T-helper 2 cell treated with Interferon-gamma antibody and Interleukin-4, amounts not matched to agents 5 μg/mL and 100 μg/mL, for 36 hours (primary cell): Measurements from ENCODE around the gene PC.

Experiments used
- DNase-seq: peaks from one replicate; pipeline ENCODE4 v3.0.0; 2021; ENCODE audit warnings: low spot score
- H3K27ac Mint-ChIP-seq: one replicate; pipeline ENCODE4 v1.8.0; 2021; ENCODE audit warnings: mild to moderate bottlenecking, mixed read lengths
- H3K27me3 Mint-ChIP-seq: one replicate; pipeline ENCODE4 v1.8.0; 2021; ENCODE audit warnings: low read depth, mixed read lengths
- H3K36me3 Mint-ChIP-seq: one replicate; pipeline ENCODE4 v1.8.0; 2021; ENCODE audit warnings: low read depth, mixed read lengths
- H3K4me1 Mint-ChIP-seq: one replicate; pipeline ENCODE4 v1.8.0; 2021; ENCODE audit warnings: low read depth, mixed read lengths
- H3K4me3 Mint-ChIP-seq: one replicate; pipeline ENCODE4 v1.8.0; 2022; ENCODE audit warnings: mild to moderate bottlenecking, moderate library complexity, mixed read lengths
- H3K9me3 Mint-ChIP-seq: one replicate; pipeline ENCODE4 v1.8.0; 2021; ENCODE audit warnings: mixed read lengths

Gene PC

GRCh38 chr11:66951927-66952337 lies 6.3 kb downstream of the PC start:
- no peaks in the 10 kb centered on the region for H3K27me3 Mint-ChIP-seq
- H3K4me1 Mint-ChIP-seq, result peaks cover 6% of the 10 kb centered on the region
- H3K27ac Mint-ChIP-seq, result no peak overlapping the region
- no peak for DNase-seq
- no peak overlapping the region for H3K4me3 Mint-ChIP-seq
- H3K9me3 Mint-ChIP-seq, result no peaks in the 10 kb centered on the region
- H3K36me3 Mint-ChIP-seq, result no peaks in the 10 kb centered on the region

- Mint-ChIP-seq H3K36me3 (no peaks in the 10 kb centered on the region), H3K9me3 (no peaks in the 10 kb centered on the region), H3K27me3 (no peaks in the 10 kb centered on the region), H3K27ac (no peak overlapping the region), H3K4me3 (no peak overlapping the region), H3K4me1 (peaks cover 2% of the 10 kb centered on the region)
- no peak for DNase-seq
Observed at GRCh38 chr11:66951135-66951534, 7.0 kb downstream of the PC start.

- peak; percentile 25 for DNase-seq
Observed at GRCh38 chr11:66950112-66950535, 8.1 kb downstream of the PC start.

DNA sequence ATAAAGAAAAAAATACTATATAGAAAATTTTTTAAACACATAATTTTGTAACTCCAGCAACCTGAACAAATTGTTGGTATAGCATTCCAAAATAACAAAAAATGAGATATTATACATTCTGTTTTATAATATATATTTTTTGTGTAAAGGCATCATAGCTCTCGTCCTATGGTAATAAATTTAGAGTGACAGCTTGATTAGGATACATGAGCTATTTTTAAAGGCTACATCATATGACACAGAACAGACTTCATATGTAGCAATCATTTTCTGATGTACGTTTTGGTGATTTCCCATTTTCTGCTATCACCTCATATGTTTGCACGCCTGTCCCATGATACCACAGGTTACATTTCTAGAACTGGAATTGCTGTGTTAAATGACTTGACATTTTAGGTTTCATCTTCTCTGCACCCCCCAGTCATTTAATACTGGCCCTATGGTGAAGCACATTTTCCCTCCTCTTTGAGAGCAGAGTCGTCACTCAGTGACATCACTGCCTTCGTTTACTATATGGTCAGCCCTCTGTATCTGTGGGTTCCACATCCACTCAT lies 19.5 kb downstream of the PC start:
- H3K4me3 Mint-ChIP-seq, result no peak overlapping the region
- no peaks in the 10 kb centered on the region for H3K36me3 Mint-ChIP-seq
- DNase-seq, result no peak
- H3K4me1 Mint-ChIP-seq, result no peaks in the 10 kb centered on the region
- no peaks in the 10 kb centered on the region for H3K9me3 Mint-ChIP-seq
- H3K27me3 Mint-ChIP-seq, result peaks cover 5% of the 10 kb centered on the region
- H3K27ac Mint-ChIP-seq, result no peak overlapping the region

More at GRCh38 chr11:66950112-66950535, 8.1 kb downstream of the PC start:
- H3K4me1 Mint-ChIP-seq, result peaks cover 2% of the 10 kb centered on the region
- no peaks in the 10 kb centered on the region for H3K27me3 Mint-ChIP-seq
- no peak overlapping the region for H3K4me3 Mint-ChIP-seq
- H3K27ac Mint-ChIP-seq, result no peak overlapping the region
- H3K9me3 Mint-ChIP-seq, result no peaks in the 10 kb centered on the region
- H3K36me3 Mint-ChIP-seq, result no peaks in the 10 kb centered on the region

DNA sequence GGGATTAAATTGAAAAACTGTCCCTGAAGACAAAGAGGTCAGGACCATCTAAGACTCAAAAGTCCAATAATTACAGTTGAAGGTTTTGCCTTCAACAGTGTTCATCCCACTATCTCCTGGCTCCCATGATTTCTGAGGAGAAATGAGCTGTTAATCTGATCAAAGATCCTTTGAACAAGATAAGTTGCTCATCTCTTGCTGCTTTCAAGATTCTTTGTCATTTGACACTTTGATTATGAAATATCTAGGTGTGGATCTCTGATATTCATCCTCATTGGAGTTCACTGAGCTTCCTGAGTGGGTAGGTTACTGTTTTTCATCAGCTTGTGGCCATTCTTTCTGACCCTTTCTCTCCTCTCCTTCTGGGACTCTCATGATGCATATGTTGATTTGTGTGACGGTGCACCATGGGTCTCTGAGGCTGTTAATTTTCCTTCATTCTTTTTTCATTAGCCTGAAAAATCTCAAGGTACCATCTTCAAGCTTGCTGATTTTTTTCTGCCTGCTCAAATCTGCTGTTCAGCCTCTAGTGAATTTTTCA lies 20.9 kb downstream of the PC start:
- no peak for DNase-seq
- no peaks in the 10 kb centered on the region for H3K36me3 Mint-ChIP-seq
- no peaks in the 10 kb centered on the region for H3K9me3 Mint-ChIP-seq
- no peak overlapping the region for H3K27ac Mint-ChIP-seq
- peaks cover 5% of the 10 kb centered on the region for H3K27me3 Mint-ChIP-seq
- H3K4me3 Mint-ChIP-seq, result no peak overlapping the region
- no peaks in the 10 kb centered on the region for H3K4me1 Mint-ChIP-seq

- H3K9me3 Mint-ChIP-seq, result no peaks in the 10 kb centered on the region
- no peak for DNase-seq
- no peak overlapping the region for H3K27ac Mint-ChIP-seq
- H3K4me1 Mint-ChIP-seq, result no peaks in the 10 kb centered on the region
- no peak overlapping the region for H3K4me3 Mint-ChIP-seq
- no peaks in the 10 kb centered on the region for H3K36me3 Mint-ChIP-seq
- H3K27me3 Mint-ChIP-seq, result peaks cover 5% of the 10 kb centered on the region
Observed at GRCh38 chr11:66936311-66936711, 21.9 kb downstream of the PC start.

GRCh38 chr11:66934950-66935779 lies 23.0 kb downstream of the PC start:
- Mint-ChIP-seq H3K4me3 (no peak overlapping the region), H3K36me3 (no peaks in the 10 kb centered on the region), H3K27ac (no peak overlapping the region), H3K9me3 (no peaks in the 10 kb centered on the region), H3K27me3 (peaks cover 5% of the 10 kb centered on the region), H3K4me1 (no peaks in the 10 kb centered on the region)
- no peak for DNase-seq

DNA sequence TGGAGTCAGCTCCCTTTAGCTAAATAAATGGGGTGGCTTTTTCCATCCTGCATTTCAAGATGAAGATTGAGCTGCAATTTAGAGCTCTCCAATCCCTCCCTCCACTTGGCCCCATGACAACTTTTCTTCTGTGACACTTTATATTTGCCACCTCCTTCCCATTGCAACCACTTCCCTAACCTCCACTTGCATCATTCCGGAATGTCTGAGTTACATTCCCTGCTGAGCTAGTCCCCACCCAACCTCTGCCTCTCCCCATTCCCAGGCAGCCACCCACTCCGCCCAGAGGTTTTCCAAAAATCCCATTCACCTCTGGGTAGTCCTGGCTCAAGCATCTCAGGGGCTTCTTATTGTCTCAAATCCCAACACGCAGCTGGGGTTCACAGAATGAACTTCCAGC lies 24.7 kb downstream of the PC start:
- Mint-ChIP-seq H3K27me3 (peaks cover 3% of the 10 kb centered on the region), H3K36me3 (no peaks in the 10 kb centered on the region), H3K9me3 (no peaks in the 10 kb centered on the region), H3K4me3 (no peak overlapping the region), H3K27ac (no peak overlapping the region), H3K4me1 (no peaks in the 10 kb centered on the region)
- DNase-seq, result no peak

- Mint-ChIP-seq H3K4me3 (no peak overlapping the region), H3K27ac (no peak overlapping the region), H3K4me1 (peaks cover 1% of the 10 kb centered on the region), H3K9me3 (no peaks in the 10 kb centered on the region), H3K36me3 (no peaks in the 10 kb centered on the region), H3K27me3 (peaks cover 3% of the 10 kb centered on the region)
- no peak for DNase-seq
Observed at GRCh38 chr11:66932543-66932942, 25.6 kb downstream of the PC start.

- DNase-seq, result no peak
- no peak overlapping the region for H3K4me3 Mint-ChIP-seq
- peaks cover 3% of the 10 kb centered on the region for H3K27me3 Mint-ChIP-seq
- no peaks in the 10 kb centered on the region for H3K36me3 Mint-ChIP-seq
- H3K9me3 Mint-ChIP-seq, result no peaks in the 10 kb centered on the region
- H3K4me1 Mint-ChIP-seq, result peaks cover 6% of the 10 kb centered on the region
- no peak overlapping the region for H3K27ac Mint-ChIP-seq
Observed at GRCh38 chr11:66929753-66930152, 28.4 kb downstream of the PC start.

GRCh38 chr11:66924272-66924671 lies 33.9 kb downstream of the PC start:
- H3K27me3 Mint-ChIP-seq, result no peaks in the 10 kb centered on the region
- no peak for DNase-seq
- no peaks in the 10 kb centered on the region for H3K36me3 Mint-ChIP-seq
- H3K9me3 Mint-ChIP-seq, result no peaks in the 10 kb centered on the region
- H3K4me1 Mint-ChIP-seq, result peaks cover 6% of the 10 kb centered on the region
- no peak overlapping the region for H3K27ac Mint-ChIP-seq
- H3K4me3 Mint-ChIP-seq, result no peak overlapping the region

DNA sequence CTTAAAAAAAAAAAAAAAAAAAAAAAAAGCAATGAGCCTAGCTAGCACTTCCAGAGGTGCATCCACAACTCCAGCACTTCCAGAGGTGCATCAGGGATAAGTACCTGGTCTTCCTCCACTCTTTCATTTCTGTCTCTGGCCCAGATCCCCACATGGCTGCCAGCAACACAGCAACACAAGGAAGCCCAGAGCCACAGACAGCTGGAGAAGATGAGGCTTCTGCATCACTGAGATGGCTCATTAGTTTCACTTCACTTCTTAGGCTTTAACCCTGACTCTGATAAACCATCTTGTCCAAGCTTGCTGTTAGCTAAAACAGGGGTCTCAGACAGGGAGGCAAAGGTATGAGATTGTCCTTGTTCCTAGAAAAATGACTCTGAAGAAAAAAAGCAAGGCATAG lies 35.6 kb downstream of the PC start:
- Mint-ChIP-seq H3K4me3 (no peak overlapping the region), H3K9me3 (no peaks in the 10 kb centered on the region), H3K27ac (no peak overlapping the region), H3K4me1 (peaks cover 5% of the 10 kb centered on the region), H3K27me3 (no peaks in the 10 kb centered on the region), H3K36me3 (no peaks in the 10 kb centered on the region)
- DNase-seq, result no peak

DNA sequence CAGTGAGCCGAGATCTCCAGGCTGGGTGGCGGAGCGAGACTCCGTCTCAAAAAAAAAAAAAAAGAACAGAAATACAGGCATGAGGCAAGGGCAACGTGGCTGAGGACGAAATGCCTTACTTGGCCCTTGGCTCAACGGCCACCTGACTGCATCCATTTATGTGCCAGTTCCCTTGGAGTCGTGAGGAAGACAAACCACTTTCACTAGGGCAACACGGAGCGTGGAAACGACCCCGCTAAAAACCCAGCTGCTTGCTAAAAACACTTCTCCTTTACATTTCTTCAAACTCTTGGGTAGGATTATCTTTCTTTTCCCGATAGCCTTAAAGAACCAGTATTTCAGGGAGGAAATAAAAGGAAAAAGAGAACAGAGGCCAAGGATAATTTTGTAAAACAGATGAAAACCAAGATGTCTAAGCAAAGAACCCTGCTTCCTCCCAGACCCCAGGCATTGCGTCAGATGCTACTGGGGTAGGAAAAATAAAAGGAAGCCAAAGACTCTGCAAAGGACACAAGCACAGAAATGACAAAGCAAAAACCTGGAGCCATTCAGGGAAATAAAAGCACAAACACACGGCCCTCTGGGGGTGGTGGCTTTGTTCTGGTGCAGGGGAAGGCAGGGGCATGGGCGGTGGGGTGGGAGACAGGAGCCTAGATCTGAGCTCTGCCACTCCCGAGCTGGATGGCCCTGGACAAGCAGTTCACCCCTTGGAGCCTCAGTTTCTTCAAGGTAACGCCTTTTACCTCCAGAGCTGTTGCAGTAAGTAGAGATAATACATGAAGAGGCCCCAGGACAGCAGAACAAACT lies 37.0 kb downstream of the PC start:
- DNase-seq, result no peak
- H3K27ac Mint-ChIP-seq, result no peak overlapping the region
- peaks cover 5% of the 10 kb centered on the region for H3K4me1 Mint-ChIP-seq
- H3K27me3 Mint-ChIP-seq, result no peaks in the 10 kb centered on the region
- H3K4me3 Mint-ChIP-seq, result no peak overlapping the region
- no peaks in the 10 kb centered on the region for H3K36me3 Mint-ChIP-seq
- H3K9me3 Mint-ChIP-seq, result no peaks in the 10 kb centered on the region

- Mint-ChIP-seq H3K27ac (no peak overlapping the region), H3K4me3 (no peak overlapping the region), H3K36me3 (no peaks in the 10 kb centered on the region), H3K9me3 (no peaks in the 10 kb centered on the region), H3K4me1 (no peaks in the 10 kb centered on the region), H3K27me3 (no peaks in the 10 kb centered on the region)
- no peak for DNase-seq
Observed at GRCh38 chr11:66919923-66920322, 38.3 kb downstream of the PC start.
